Neural cell (in vitro differentiated cells): ENCODE results near the gene HNRNPM. TPM values are rescaled to one million over a fixed set of nuclear protein-coding genes. Genes with fewer than 3 reads are reported as not detected.

ENCODE experiments used
- H2AFZ ChIP-seq: fragments of 200-600, 300-800 bp; sonication (generic), shearing (Covaris generic); 2 replicates; pipeline ENCODE4 v1.6.0; 2014; ENCODE audit warnings: low read depth, mild to moderate bottlenecking, antibody characterized with exemption, low read length, moderate library complexity
- H3F3A ChIP-seq: fragments of 200-600 bp; shearing (Covaris generic); 2 replicates; pipeline ENCODE4 v1.6.1; 2016; ENCODE audit warnings: mild to moderate bottlenecking, moderate library complexity, mixed read lengths, antibody characterized with exemption, low read length; ENCODE audit not compliant: insufficient read depth, poor library complexity, severe bottlenecking
- H3K27ac ChIP-seq: fragments of 200-600, 300-800 bp; sonication (generic), shearing (Covaris generic); 2 replicates; pipeline ENCODE4 v1.5.1; 2014; ENCODE audit warnings: mild to moderate bottlenecking, low read length, moderate library complexity
- H3K27me3 ChIP-seq: fragments of 300-800, 200-600 bp; sonication (generic), shearing (Covaris generic); 2 replicates; pipeline ENCODE4 v1.6.0; 2014; ENCODE audit warnings: mild to moderate bottlenecking, low read depth, low read length, moderate library complexity; ENCODE audit not compliant: insufficient read depth
- H3K36me3 ChIP-seq: fragments of 300-800, 200-600 bp; sonication (generic), shearing (Covaris generic); 2 replicates; pipeline ENCODE4 v1.5.1; 2014; ENCODE audit warnings: mild to moderate bottlenecking, antibody characterized with exemption, low read length, moderate library complexity; ENCODE audit not compliant: insufficient read depth
- H3K4me2 ChIP-seq: fragments of 300-800, 200-600 bp; sonication (generic), shearing (Covaris generic); 2 replicates; pipeline ENCODE4 v1.6.0; 2014; ENCODE audit warnings: mild to moderate bottlenecking, low read length
- H3K4me3 ChIP-seq: fragments of 300-800, 200-600 bp; sonication (generic), shearing (Covaris generic); 2 replicates; pipeline ENCODE4 v1.5.1; 2014; ENCODE audit warnings: mild to moderate bottlenecking, low read length, moderate library complexity
- H3K79me2 ChIP-seq: fragments of 200-600 bp; shearing (Covaris generic); replicated peaks from 2 replicates; pipeline ENCODE4 v1.6.0; 2014; ENCODE audit warnings: mild to moderate bottlenecking, low read length, moderate library complexity; ENCODE audit not compliant: insufficient read depth
- H3K9ac ChIP-seq: fragments of 300-800, 200-600 bp; sonication (generic), shearing (Covaris generic); 2 replicates; pipeline ENCODE4 v1.6.1; 2016; ENCODE audit warnings: mild to moderate bottlenecking, low read length, mixed read lengths
- H3K9me2 ChIP-seq: fragments of 200-600 bp; shearing (Covaris generic); 2 replicates; pipeline ENCODE4 v1.6.1; 2016; ENCODE audit warnings: mild to moderate bottlenecking, low read length, mixed read lengths; ENCODE audit not compliant: insufficient read depth
- H3K9me3 ChIP-seq: fragments of 200-600, 300-800 bp; sonication (generic), shearing (Covaris generic); 2 replicates; pipeline ENCODE4 v1.6.1; 2016; ENCODE audit warnings: mild to moderate bottlenecking, mixed run types, low read length, moderate library complexity, mixed read lengths
- H4K20me1 ChIP-seq: fragments of 200-600 bp; shearing (Covaris generic); 2 replicates; pipeline ENCODE4 v1.6.1; 2016; ENCODE audit warnings: mild to moderate bottlenecking, mixed run types; ENCODE audit not compliant: insufficient read depth
- EP300 ChIP-seq: fragments of 450-650 bp; conservative IDR thresholded peaks from 2 replicates; pipeline ENCODE4 v1.6.1; 2014; ENCODE audit warnings: antibody characterized with exemption, mild to moderate bottlenecking, moderate library complexity; ENCODE audit not compliant: poor library complexity, severe bottlenecking
- EZH2 ChIP-seq: fragments of 200-600, 300-800 bp; shearing (Covaris generic), sonication (generic); IDR thresholded peaks from 2 replicates; pipeline ENCODE4 v1.6.1; 2014; ENCODE audit warnings: antibody characterized with exemption, low read length, borderline replicate concordance, mild to moderate bottlenecking; ENCODE audit not compliant: insufficient read depth, poor library complexity, severe bottlenecking
- MXI1 ChIP-seq: fragments of 450-650 bp; conservative IDR thresholded peaks from 2 replicates; pipeline ENCODE4 v1.6.1; 2014; ENCODE audit warnings: antibody characterized with exemption, mild to moderate bottlenecking; ENCODE audit not compliant: poor library complexity, severe bottlenecking
- POLR2AphosphoS5 ChIP-seq: IDR thresholded peaks from 2 replicates; pipeline ENCODE4 v1.6.1; 2012
- RAD21 ChIP-seq: fragments of 450-650 bp; conservative IDR thresholded peaks from 2 replicates; pipeline ENCODE4 v1.6.1; 2014; ENCODE audit warnings: antibody characterized with exemption, mild to moderate bottlenecking, moderate library complexity
- REST ChIP-seq: IDR thresholded peaks from 2 replicates; pipeline ENCODE4 v1.6.1; 2012; ENCODE audit warnings: borderline replicate concordance
- SMC3 ChIP-seq: fragments of 450-650 bp; conservative IDR thresholded peaks from 2 replicates; pipeline ENCODE4 v1.6.1; 2014; ENCODE audit warnings: antibody characterized with exemption, mild to moderate bottlenecking, moderate library complexity; ENCODE audit not compliant: poor library complexity
- TAF1 ChIP-seq: IDR thresholded peaks from 2 replicates; pipeline ENCODE4 v1.6.1; 2012; ENCODE audit warnings: low read depth
- polyA plus RNA-seq: library from polyadenylated mRNA; depleted of rRNA; stranded (reverse); fragments of >200 nt; gene quantifications from 2 replicates; pipeline ENCODE4 v1.2.3, GENCODE V29; 2014
- TF ChIP-seq, protein P1 (sequence below): fragments of 450-650 bp; IDR thresholded peaks from 2 replicates; pipeline ENCODE4 v1.5.1; 2014; ENCODE audit warnings: antibody characterized with exemption, mild to moderate bottlenecking, moderate library complexity; ENCODE audit not compliant: poor library complexity, severe bottlenecking

HNRNPM gene
- polyA plus RNA-seq, 1 donor from 2014 or later, result 91.7 TPM

DNA sequence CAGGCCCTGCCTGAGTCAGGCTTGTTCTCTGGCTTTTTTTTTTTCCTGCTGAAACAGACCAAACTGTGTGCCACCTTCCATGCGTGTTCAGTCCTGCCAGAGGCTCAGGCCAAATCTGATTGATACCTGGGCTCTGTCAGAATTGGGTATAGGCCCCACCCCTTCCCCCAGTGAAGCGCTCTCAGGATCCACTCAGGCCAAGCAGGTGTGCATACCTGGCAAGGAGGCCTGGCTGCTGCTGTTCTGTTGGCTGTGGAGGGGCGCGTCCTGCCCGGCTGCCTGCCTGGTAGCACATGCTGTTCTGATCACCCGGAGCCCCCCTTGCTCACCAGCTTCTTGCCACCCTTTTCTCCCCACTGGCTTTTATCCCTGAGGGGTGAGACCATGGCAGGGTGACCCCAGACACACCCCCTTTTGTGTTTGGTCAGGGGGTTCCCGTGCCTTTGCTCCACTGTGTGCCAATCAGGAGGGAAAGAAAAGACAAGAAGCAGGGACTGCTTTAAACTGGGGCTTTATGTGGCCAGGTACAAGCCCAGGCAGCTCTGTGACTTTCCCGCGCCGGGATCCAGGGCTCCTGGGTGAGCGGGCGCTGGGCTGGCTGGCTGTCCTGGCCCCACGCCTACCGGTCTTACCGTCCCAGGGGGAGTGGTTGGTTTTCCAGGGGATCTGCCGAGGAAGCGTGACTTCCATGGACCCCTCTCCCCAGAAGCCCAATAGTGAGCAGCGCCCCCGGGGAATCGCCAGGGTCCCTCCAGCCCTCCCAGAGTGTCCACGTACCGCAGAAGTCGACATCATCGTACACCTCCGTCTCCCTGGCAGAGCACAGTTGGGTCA is 45.0 kb downstream of the HNRNPM start:
- Histone ChIP-seq H4K20me1 (no peaks in the 10 kb centered on the region), H3K9ac (no peak overlapping the region), H3K79me2 (peaks cover 2% of the 10 kb centered on the region), H3F3A (no peaks in the 10 kb centered on the region), H3K36me3 (peaks cover 12% of the 10 kb centered on the region), H2AFZ (no peak overlapping the region), H3K9me3 (no peaks in the 10 kb centered on the region), H3K4me3 (no peak overlapping the region), H3K27me3 (no peaks in the 10 kb centered on the region), H3K27ac (no peak overlapping the region), H3K4me2 (no peak overlapping the region), H3K9me2 (no peaks in the 10 kb centered on the region)
- TF ChIP-seq MXI1, result no peak
- TF ChIP-seq TAF1, result no peak
- no peak for TF ChIP-seq SMC3
- TF ChIP-seq RAD21, result no peak
- no peak for TF ChIP-seq REST
- TF ChIP-seq EZH2, result no peak
- TF ChIP-seq, protein P1, sequence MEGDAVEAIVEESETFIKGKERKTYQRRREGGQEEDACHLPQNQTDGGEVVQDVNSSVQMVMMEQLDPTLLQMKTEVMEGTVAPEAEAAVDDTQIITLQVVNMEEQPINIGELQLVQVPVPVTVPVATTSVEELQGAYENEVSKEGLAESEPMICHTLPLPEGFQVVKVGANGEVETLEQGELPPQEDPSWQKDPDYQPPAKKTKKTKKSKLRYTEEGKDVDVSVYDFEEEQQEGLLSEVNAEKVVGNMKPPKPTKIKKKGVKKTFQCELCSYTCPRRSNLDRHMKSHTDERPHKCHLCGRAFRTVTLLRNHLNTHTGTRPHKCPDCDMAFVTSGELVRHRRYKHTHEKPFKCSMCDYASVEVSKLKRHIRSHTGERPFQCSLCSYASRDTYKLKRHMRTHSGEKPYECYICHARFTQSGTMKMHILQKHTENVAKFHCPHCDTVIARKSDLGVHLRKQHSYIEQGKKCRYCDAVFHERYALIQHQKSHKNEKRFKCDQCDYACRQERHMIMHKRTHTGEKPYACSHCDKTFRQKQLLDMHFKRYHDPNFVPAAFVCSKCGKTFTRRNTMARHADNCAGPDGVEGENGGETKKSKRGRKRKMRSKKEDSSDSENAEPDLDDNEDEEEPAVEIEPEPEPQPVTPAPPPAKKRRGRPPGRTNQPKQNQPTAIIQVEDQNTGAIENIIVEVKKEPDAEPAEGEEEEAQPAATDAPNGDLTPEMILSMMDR, result no peak
- no peak for TF ChIP-seq EP300
- TF ChIP-seq POLR2AphosphoS5, result no peak

DNA sequence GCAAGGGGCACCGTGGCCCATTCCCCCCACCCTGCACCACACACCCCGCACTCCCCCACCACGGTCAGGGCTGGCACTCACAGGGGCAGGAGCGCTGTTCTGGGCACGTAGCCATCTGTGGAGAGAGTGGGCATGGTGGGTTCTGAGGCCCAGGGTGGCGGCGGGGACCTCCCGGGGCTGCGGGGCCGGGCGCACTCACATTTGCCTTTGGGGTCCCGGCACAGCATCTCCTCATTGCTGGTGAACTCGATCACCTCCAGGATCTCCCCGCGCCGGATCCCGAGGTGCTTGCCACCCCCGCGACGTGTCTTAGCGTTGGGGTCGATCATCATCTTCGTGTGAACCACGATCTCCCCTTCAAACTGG is 45.6 kb downstream of the HNRNPM start:
- Histone ChIP-seq H3F3A (no peaks in the 10 kb centered on the region), H3K4me3 (no peak overlapping the region), H4K20me1 (no peaks in the 10 kb centered on the region), H3K79me2 (no peaks in the 10 kb centered on the region), H3K4me2 (no peak overlapping the region), H2AFZ (no peak overlapping the region), H3K9me3 (no peaks in the 10 kb centered on the region), H3K27ac (no peak overlapping the region), H3K9me2 (no peaks in the 10 kb centered on the region), H3K36me3 (peaks cover 12% of the 10 kb centered on the region), H3K9ac (no peak overlapping the region), H3K27me3 (no peaks in the 10 kb centered on the region)
- TF ChIP-seq EP300 (no peak), RAD21 (no peak), MXI1 (no peak), SMC3 (no peak), REST (no peak), TAF1 (no peak), POLR2AphosphoS5 (no peak)
- TF ChIP-seq, protein P1, result no peak
